Astrocyte (in vitro differentiated cells and primary cell): Measurements from ENCODE around the gene ZNF385B.

Experiments
- EZH2 ChIP-seq: IDR thresholded peaks from 2 replicates; pipeline ENCODE4 v1.6.1; 2012; ENCODE audit warnings: mild to moderate bottlenecking, low read length, inconsistent platforms; ENCODE audit not compliant: insufficient read depth
- TF ChIP-seq, protein P1 (sequence below): IDR thresholded peaks from 2 replicates; pipeline ENCODE4 v1.5.1; 2011; ENCODE audit warnings: low read depth, mild to moderate bottlenecking, inconsistent platforms, low read length, moderate library complexity; ENCODE audit not compliant: insufficient read depth

DNA sequence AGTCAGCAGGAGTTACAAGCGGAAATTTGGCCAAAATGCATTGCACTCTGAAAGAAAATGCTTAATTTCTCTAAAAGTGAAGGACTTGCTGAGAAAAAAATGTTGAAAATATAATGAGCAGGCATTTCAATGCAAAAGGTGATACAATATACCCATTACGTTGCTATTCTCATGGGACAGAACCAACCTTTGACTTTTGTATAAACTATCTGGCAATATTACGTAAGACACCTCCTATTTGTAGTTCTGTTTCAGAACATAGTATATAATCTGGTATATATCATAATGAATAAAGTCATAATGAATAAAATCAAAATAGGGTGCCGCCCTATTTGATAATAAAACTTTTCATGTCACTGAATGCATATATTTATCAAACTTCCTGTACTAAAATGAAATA is 310.6 kb downstream of the ZNF385B start:
- TF ChIP-seq, protein P1, sequence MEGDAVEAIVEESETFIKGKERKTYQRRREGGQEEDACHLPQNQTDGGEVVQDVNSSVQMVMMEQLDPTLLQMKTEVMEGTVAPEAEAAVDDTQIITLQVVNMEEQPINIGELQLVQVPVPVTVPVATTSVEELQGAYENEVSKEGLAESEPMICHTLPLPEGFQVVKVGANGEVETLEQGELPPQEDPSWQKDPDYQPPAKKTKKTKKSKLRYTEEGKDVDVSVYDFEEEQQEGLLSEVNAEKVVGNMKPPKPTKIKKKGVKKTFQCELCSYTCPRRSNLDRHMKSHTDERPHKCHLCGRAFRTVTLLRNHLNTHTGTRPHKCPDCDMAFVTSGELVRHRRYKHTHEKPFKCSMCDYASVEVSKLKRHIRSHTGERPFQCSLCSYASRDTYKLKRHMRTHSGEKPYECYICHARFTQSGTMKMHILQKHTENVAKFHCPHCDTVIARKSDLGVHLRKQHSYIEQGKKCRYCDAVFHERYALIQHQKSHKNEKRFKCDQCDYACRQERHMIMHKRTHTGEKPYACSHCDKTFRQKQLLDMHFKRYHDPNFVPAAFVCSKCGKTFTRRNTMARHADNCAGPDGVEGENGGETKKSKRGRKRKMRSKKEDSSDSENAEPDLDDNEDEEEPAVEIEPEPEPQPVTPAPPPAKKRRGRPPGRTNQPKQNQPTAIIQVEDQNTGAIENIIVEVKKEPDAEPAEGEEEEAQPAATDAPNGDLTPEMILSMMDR: no peak
- TF ChIP-seq EZH2: no peak
